GM19351 (cell line): ENCODE results near the gene VPS8.
"Not testable (repeated sequence)": the region's sequence is repeated elsewhere in the genome, so short reads cannot be mapped to it uniquely, and the experiment has no call there.

Experiments used
- ATAC-seq: cut with Tn5 transposase; IDR thresholded peaks from one replicate; pipeline ENCODE4 v1.9.1; 2021; ENCODE audit warnings: mild to moderate bottlenecking, moderate library complexity; ENCODE audit not compliant: unreplicated experiment

The VPS8 gene

GRCh38 chr3:184981071-184981470, 169.1 kb downstream of the VPS8 start:
- no peak for ATAC-seq

GRCh38 chr3:184982076-184982475, 170.1 kb downstream of the VPS8 start:
- no peak for ATAC-seq

GRCh38 chr3:184985586-184985985, 173.6 kb downstream of the VPS8 start:
- ATAC-seq, result no peak

GRCh38 chr3:184986366-184986889, 174.5 kb downstream of the VPS8 start:
- no peak for ATAC-seq

- no peak for ATAC-seq
These were observed 181.4 kb downstream of the VPS8 start for GRCh38 chr3:184993394-184993793.

- ATAC-seq, result not testable (repeated sequence)
These were observed 191.9 kb downstream of the VPS8 start for GRCh38 chr3:185003876-185004275.

- ATAC-seq, result no peak
These were observed 197.7 kb downstream of the VPS8 start for GRCh38 chr3:185009650-185010049.

- ATAC-seq, result not testable (repeated sequence)
These were observed 205.6 kb downstream of the VPS8 start for GRCh38 chr3:185017584-185017983.

GRCh38 chr3:185017996-185018395, 206.0 kb downstream of the VPS8 start:
- ATAC-seq, result not testable (repeated sequence)

- no peak for ATAC-seq
These were observed 209.3 kb downstream of the VPS8 start for GRCh38 chr3:185021256-185021655.

- ATAC-seq, result no peak
These were observed 212.4 kb downstream of the VPS8 start for GRCh38 chr3:185024406-185024805.

GRCh38 chr3:185024966-185025365, 213.0 kb downstream of the VPS8 start:
- ATAC-seq, result no peak

- ATAC-seq, result no peak
These were observed 216.2 kb downstream of the VPS8 start for GRCh38 chr3:185028121-185028520.

- no peak for ATAC-seq
These were observed 217.1 kb downstream of the VPS8 start for GRCh38 chr3:185029086-185029485.

GRCh38 chr3:185030399-185030798, 218.4 kb downstream of the VPS8 start:
- ATAC-seq, result no peak

GRCh38 chr3:185030951-185031350, 219.0 kb downstream of the VPS8 start:
- ATAC-seq, result no peak

GRCh38 chr3:185037801-185038200, 225.8 kb downstream of the VPS8 start:
- no peak for ATAC-seq

GRCh38 chr3:185040425-185040824, 228.5 kb downstream of the VPS8 start:
- ATAC-seq, result no peak

- ATAC-seq, result no peak
These were observed 229.6 kb downstream of the VPS8 start for GRCh38 chr3:185041540-185041939.

GRCh38 chr3:185042312-185043050, 230.5 kb downstream of the VPS8 start:
- ATAC-seq, result no peak

- ATAC-seq, result no peak
These were observed 234.2 kb downstream of the VPS8 start for GRCh38 chr3:185046164-185046515.

- no peak for ATAC-seq
These were observed 234.6 kb downstream of the VPS8 start for GRCh38 chr3:185046603-185047002.

- ATAC-seq, result no peak
These were observed 237.7 kb downstream of the VPS8 start for GRCh38 chr3:185049710-185050109.
